ENCODE measurements around the gene MFSD1.

GRCh38 chr3:158780766-158781165, 21.1 kb upstream of the MFSD1 start:
- TF ChIP-seq, protein P1, sequence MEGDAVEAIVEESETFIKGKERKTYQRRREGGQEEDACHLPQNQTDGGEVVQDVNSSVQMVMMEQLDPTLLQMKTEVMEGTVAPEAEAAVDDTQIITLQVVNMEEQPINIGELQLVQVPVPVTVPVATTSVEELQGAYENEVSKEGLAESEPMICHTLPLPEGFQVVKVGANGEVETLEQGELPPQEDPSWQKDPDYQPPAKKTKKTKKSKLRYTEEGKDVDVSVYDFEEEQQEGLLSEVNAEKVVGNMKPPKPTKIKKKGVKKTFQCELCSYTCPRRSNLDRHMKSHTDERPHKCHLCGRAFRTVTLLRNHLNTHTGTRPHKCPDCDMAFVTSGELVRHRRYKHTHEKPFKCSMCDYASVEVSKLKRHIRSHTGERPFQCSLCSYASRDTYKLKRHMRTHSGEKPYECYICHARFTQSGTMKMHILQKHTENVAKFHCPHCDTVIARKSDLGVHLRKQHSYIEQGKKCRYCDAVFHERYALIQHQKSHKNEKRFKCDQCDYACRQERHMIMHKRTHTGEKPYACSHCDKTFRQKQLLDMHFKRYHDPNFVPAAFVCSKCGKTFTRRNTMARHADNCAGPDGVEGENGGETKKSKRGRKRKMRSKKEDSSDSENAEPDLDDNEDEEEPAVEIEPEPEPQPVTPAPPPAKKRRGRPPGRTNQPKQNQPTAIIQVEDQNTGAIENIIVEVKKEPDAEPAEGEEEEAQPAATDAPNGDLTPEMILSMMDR (IDR thresholded peaks at IDR 0.05), result no peak
- no peak for TF ChIP-seq POLR2AphosphoS5 (IDR thresholded peaks at IDR 0.05)
- TF ChIP-seq EP300 (IDR thresholded peaks at IDR 0.05), result no peak
- TF ChIP-seq POLR2A (IDR thresholded peaks at IDR 0.05), result no peak
